Activated CD8-positive, alpha-beta memory T cell treated with anti-CD3 and anti-CD28 coated beads, Interleukin-2, amount 50 U/mL, for 24 hours (primary cell): ENCODE measurements around the gene PFKM.

Experiments used
- DNase-seq: peaks from one replicate; pipeline ENCODE4 v3.0.0-alpha.2; 2020; ENCODE audit errors: extremely low read depth

Gene PFKM

DNA sequence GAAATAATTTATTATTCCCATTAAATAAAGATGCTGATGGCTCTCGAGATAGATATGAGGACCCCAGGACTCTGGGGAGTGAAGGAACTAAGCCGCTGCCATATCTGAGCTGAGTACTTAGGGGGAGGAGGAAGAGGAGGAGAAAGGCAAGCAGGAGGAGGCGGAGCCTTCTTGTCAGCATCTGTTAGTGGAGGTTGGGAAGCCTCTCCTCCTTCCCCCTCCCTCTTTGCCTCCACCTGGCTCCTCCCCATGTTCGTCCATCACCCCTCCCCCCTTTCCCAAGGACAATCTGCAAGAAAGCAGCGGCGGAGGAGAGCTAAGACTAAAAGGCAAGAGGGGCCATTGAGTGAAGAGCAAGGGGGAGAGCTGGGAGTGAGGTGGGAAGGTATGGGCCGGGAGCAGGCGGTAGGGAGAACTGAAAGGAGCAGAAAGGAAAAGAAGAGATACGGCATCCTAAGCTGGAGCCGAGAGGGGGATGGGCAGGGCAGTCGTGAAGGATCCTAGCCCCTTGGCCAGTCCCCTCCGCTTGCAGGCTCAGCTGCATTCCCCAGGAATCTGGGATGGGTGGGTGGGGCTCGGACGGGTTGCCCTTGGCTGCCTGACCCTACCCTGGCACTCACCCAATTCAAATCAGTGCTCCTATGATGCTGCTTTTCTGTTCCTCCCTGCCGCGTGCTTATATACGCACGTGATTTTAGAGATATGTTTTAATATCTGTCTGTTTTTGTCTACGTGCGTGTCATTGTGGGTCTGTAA is at the start of gene PFKM:
PFKM (plus strand) TSS at position 287 of the 756 bp plus-strand sequence. CDS start 3,411 bp downstream, outside the sequence.
- no peak for DNase-seq

DNA sequence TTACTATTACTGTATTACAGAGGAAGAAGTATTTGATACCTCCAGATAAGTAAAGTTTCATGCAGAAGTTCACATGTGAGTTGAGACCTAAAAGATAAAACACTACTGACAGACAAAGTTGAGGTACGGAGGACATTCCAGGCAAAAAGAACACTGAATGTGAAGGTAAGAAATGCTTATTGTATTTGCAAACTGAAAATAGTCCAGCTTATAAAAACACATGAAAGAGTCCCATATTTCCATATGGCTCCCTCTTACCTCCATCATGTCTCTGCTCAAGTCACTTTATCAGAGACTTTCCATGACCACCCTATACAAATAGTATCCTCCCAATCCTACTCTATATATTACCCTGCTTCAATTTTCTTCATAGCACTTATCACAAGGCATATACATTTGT is 49.1 kb upstream of the PFKM start:
- DNase-seq, result no peak

DNA sequence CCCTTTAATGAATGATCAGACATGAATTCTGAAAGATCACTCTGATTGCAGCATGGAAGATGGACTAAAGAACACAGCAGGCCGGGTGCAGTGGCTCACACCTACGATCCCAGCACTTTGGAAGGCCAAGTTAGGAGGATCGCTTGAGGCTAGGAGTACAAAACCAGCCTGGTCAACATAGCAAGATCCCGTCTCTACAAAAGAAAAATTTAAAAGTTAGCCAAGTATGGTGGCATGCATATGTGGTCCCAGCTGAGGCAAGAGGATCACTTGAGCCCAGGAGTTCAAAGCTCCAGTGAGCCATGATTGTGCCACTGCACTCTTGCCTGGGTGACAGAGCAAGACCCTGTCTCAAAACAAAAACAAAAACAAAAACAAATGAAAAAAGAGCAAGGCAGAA is 48.4 kb upstream of the PFKM start:
- DNase-seq, result no peak

DNA sequence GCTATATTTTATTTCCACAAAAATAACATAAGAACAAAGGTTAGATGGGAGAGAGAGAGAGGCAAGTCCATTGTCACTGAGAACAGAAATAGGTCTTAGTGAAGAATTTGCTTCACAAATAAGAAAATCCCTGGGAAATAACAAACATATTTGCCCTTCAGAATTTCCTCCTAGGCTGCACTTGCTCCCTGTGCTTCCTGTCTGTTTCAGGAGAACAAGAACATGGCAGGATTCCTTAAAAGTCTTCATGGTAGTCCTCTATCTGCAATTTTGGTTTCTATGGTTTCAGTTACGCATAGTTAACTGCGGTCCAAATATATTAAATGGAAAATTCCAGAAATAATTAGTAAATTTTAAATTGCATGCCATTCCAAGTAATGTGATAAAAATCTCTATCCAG is 47.4 kb upstream of the PFKM start:
- DNase-seq, result no peak

DNA sequence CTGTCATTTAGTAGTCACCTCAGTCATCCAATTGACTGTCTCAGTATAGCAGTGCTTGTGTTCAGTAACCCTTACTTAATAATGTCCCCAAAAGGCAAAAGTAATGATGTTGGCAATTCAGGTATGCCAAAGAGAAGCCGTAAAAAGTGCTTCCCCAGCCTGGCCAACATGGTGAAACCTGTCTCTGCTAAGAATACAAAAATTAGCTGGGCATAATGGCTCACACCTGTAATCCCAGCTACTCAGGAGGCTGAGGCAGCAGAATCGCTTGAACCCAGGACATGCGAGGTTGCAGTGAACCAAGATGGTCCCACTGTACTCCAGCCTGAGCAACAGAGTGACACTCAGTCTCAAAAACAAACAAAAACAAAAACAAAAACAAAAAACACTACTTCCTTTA is 46.9 kb upstream of the PFKM start:
- no peak for DNase-seq

DNA sequence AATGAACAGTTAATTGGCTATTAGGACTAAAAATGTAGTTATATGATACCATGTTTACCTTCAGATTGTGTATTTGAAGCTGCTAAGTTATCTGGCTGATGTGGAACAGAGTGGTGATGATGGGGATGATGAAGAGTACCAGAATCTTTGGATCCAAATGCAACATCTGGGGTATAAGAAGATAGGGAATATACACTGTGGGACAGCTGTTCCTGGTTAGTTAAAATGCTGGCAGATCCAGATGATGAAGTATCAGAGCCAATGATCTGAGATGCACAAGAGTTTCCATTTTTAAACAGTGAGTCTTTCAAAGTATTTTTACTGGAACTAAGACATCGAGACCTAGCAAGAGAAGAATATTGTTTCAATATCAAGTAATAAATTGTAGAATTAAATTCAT is 44.9 kb upstream of the PFKM start:
- DNase-seq, result no peak

DNA sequence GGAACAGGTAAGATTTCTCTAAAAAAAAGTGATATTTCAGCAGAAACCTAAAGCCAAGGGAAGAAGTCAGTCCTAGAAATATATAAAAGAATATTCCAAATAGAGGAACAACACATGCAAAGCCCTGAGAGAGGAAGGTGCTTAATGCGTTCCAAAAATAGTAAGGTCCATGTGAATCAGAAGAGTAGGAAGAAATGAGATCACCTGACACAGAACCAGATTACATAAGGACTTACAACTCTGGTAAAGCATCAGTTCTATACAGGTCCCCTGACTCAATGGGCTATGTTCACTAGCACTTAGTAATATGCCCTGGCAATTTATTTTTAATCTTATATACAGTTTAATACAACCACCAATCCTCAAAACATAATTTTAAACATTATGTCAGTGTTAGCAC is 43.3 kb upstream of the PFKM start:
- no peak for DNase-seq

DNA sequence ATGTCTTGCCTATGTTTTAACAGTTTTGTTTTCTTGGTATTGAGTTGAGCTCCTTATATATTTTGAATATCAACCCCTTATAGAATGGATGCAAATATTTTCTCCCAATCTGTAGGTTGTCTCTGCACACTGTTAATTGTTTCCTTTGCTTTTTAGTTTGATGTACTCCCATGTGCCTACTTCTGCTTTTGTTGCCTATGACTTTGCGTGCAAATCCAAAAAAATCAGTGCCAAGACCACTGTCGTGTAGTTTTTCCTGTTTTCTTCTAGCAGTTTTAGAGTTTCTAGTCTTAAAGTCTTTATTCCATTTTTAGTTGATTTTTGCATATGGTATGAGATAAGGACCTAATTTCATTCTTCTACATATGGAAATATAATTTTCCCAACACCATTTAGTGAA is 42.1 kb upstream of the PFKM start:
- DNase-seq, result no peak

DNA sequence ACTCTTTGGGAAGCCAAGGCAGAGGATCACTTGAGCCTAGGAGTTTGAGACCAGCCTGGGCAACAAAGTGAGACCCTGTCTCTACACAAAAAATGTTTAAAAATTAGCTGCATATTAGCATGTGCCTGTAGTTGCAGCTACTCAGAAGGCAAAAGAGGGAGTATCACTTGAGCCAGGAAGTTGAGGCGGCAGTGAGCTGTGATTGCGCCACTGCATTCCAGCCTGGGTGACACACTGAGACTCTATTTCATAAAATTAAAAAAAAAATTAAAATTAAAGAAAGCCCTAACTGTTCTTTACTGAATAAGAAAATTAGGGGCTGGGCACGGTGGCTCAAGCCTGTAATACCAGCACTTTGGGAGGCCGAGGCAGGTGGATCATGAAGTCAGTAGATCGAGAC is 40.3 kb upstream of the PFKM start:
- DNase-seq, result no peak

DNA sequence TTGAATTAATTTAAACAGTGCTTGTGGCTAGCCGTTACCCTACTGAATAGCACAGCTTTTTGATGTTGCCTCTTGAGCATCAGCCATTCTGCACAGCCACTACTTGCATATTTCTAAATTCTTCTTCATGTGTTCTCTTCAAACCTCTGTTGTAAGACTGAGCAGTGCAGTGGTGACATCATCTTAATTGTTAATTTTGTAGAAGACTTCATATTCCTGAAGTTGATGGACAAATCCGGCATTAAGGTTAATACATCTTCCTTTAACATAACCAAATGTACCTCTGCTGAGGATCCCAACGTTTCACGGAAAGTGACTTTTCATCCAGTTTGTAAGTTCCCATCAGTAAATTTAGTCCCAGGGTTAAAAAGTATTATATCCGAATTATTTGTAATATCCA is 38.9 kb upstream of the PFKM start:
- DNase-seq, result no peak

DNA sequence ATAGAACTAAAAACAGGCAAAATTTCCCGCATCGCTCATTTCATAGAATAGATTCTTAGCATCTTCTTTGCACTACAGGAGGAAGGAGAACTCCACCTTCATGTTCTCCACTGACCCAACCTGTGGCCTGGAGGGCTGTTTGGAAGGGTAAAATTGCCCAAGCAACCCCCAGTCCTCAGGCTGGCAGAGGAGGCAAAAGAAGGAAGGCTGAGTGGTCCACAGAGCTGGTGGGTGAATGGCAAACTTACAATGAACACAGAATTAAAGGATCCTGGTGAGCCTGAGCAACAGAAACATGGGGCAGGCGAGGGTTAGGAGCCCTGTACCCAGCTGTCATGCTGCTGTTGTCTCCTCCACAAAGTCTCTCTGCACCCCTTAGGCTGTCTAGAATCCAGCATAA is 38.3 kb upstream of the PFKM start:
- DNase-seq, result no peak

DNA sequence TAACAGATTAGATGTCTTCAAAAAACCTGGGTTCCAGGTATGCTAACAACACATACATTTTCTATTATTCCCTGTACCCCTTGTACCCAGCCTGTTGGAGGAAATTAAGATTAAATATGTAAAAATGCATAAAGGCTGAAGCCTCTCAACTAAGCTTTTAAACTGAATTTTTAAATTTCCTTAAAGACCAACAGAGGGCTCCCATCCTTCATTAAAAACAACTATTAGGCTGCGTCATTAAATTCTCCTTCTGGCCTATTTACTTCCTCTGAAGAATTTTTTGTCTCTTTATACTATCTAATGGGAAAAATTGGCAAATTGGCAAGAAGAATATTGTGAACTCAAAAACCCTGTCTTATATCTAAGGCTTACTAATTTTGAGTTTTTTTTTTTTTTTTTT is 35.1 kb upstream of the PFKM start:
- no peak for DNase-seq

DNA sequence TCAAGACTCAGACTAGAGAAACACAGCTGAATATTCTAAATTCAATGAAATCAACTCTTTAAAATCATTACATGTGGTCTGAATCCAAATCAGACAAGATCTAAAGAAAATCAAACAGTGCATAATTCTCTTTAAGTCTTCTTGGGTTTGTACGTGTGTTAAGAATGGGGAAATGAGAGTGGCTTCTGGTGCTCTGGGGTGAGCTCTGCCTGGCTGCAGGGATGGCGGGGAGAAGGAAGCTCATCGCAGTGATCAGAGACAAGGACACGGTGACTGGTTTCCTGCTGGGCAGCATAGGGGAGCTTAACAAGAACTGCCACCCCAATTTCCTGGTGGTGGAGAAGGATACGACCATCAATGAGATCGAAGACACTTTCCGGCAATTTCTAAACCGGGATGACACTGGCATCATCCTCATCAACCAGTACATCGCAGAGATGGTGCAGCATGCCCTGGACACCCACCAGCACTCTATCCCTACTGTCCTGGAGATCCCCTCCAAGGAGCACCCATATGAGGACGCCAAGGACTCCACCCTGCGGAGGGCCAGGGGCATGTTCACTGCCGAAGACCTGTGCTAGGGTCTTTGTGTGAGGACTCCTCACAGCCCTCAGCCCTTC is 34.2 kb upstream of the PFKM start:
- DNase-seq, result no peak

DNA sequence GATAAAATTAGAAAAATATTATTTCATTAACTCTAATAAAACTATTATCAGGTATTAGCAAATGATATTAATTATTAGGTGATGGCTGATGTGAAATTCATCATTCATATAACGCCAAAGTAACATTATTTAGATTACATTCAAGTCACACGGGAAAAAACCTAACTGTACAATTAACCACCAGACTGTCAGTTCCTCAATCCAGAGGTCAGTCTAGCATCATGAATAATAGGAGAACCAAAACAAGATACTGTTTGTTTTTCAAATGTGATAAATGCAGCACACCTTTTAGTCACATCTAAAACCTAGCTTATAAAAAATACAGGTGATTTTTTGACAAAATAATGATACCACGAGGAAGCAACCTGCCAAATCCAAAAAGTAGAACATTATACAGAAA is 32.8 kb upstream of the PFKM start:
- no peak for DNase-seq

DNA sequence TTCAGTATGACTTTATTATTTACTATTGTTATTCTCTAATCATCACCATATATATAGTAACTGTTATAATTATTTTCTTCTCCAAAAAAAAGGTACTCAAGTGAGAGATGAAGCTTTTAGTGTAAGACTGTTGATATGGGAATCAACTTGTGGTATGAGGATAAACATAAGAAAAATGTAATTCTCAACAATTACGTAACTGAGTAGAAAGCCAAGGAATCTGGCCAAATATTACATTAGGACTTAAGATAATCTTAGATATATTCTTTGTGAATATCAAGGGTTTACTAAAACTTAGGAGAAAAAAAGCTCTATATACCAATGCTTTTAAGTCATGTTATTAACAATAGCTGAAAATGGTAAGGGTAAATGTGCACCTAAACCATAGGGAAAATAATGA is 26.6 kb upstream of the PFKM start:
- DNase-seq, result no peak

DNA sequence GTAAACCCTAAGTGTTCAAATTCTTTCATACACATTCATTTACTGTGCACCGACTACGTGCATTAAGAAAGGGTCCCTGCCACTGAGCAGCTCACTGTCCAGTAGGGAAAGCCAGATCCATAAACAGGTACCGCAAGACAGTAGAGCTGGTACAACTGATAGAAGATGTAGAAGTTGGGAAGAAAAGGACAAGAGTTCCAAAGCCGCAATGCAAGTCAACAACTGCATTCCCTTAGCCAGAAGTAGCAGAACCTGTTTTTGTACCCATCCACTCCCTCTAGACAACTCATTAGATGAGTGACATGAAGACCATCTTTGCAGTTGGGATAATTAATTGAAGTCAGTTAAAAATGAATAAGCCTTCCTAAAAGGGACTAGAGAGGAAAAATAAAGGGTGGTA is 14.6 kb upstream of the PFKM start:
- DNase-seq, result no peak

DNA sequence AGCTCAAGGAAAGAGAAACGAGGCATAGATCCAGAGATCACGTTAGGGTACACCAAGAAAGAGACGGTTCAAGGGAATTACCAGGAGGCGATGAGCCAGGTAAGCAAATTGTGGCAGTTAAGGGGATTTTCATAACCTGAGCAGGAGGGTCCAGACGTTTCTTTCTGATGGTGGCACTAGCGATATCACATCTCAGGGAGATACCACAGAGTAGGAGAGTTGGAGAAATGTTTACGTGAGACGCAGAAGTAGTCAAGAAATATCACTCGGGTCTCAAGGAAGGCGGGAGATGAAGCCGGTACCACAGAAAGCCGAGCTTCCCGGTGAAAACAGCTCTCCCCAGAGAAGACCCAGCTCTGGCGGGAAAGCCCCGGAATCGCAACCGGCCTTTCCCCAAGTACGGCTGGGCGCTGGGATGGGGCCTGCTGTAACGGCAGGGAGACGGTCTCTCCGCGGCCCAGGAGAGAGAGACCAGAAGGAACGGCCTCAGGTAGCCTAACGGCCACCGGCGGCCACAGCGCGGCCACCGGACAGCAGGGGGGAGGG is 13.8 kb upstream of the PFKM start:
- no peak for DNase-seq

DNA sequence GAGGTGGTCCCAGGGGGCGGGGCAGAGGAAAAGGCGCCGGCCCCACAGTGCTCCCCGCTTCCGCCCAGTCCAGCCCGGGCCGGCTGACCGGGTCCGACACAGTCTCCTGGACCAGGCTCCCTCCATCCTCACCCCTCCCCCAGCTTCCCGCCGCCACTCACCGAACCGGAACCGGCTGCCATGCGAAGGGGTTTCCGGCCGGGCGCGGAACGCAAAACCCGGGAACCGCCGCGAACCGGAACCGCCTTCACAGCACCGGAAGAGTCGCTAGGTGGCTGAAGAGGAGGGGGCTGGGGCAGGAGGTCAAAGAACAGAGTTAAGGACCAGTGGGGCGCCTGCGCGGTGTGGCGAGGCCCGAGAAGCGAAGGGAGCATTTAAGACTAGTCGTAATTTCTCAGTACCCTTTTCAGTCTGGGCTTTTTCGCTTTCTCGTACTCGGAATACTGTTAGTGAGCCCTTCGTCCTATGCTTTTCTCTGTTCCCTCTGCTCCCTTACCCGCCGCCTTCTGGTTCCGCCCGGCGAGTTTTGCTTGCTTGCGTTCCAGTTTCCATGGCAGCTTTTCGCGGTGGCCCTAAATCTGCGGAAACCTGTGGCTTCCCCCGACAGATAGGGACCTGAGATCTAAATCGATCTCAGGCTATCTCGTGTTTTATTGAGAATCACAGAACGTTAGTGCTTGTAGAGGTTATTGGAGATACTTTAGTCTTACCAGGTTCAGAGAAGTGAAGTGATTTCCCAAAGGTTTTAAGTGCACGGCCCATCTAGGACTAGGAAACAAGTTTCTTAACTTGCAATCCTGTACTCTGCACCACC is 13.1 kb upstream of the PFKM start, which contains the start of gene SENP1:
SENP1 (minus strand) TSS at position 213 of the 814 bp plus-strand sequence. CDS start 4,607 bp downstream, outside the sequence.
- DNase-seq, result peak; percentile 85

DNA sequence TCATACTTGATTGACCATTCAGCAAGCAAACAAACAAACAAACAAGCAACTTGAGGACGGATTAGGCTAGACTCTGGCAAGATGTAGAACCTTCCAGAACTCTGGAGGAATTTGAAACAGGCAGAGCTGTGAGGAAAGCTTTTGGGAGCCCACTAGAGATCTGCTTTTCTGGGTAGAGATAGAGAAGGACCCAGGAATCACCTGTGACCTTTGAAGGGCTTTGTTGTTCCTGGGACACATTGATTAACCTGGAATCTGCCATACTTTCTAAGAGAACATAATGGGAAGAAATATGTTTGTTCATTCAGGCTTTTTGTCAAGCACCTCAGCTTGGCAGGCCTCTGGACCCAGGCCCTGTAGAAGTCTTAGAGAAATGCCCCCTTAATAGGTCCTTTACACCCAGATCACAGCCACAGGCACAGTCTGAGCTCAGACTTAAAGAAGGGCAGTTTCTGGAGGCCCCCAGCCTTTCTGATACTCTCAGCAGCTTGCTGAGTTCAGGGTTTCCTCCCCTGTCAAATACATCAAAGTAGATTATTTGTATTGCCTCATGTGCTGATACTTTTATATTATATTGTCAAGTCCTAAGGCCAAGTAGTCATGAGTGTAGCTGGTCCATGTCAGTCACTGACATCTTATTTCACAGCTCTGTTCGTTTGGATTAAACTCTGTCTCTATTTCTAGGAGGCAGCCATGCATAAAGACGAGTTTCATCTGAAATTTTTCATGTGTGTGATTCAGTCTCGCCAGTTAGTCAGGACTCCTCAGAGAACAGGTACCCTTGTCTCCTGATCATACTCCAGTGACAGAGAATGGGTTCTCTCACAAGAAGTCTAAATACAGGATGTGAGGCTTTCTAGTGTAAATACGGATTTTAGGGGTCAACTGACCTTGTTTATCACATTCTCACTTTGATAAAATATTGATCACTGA is 12.2 kb upstream of the PFKM start:
- no peak for DNase-seq

DNA sequence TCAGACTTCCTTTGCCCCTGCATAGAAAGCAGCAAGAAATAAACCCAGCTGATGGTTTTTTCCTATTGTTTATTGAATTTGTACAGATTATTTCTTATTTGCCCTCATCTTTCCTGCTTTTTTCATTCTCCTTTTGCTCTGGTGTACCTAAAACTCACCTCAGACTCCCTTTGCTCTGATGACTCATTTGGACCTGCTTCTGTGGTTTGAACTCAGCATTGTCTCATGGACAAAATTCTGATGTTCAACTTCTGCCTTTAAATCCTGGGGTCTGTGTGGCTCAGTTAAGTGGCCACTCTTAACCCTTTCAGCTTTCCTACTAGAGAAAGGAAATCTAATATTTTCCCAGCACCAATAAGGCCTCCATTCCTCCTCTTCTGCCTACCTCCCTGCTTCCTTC is 9.7 kb upstream of the PFKM start:
- DNase-seq, result no peak

DNA sequence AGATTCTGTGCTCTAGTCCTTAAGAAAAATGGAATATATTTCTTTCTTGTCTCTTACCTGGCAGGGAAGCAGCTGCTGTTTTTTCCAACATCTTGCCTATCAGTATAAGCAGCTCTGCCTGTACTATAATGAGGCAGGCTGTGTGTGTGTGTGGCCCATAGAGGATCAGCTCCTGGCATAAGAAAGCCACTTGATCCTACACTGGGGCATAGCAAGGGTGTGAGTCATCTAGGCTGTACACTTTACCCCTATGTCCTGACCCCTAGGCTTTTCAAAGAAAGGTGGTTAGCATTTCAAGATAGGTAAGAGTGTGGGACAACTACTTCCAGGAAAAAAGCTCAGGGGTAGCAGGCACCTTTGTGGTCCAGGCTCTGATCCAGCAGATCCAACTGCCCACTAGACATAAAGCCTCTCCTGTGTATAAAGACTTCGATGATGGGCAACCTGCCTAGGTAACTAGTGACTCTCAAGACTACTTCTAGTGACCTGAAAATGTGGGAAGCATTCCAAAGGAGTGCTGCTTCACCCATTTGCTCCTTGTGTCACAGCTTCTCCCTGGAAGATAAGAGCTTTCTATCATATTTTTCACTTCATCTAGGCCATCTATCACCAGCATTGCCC is 8.4 kb upstream of the PFKM start:
- no peak for DNase-seq
